Ishikawa (cell line): ENCODE results near the gene BEND7.

Experiments
- CEBPB ChIP-seq: IDR thresholded peaks from 2 replicates; pipeline ENCODE4 v1.6.1; 2012
- CREB1 ChIP-seq: IDR thresholded peaks from 2 replicates; pipeline ENCODE4 v1.6.1; 2012; ENCODE audit warnings: low read depth
- EGR1 ChIP-seq: IDR thresholded peaks from 2 replicates; pipeline ENCODE4 v1.6.1; 2012
- EP300 ChIP-seq: IDR thresholded peaks from 2 replicates; pipeline ENCODE4 v1.6.1; 2012; ENCODE audit warnings: borderline replicate concordance
- FOXM1 ChIP-seq: IDR thresholded peaks from 2 replicates; pipeline ENCODE4 v1.6.1; 2012; ENCODE audit warnings: low read depth, borderline replicate concordance
- NFIC ChIP-seq: IDR thresholded peaks from 2 replicates; pipeline ENCODE4 v1.6.1; 2012
- RAD21 ChIP-seq: IDR thresholded peaks from 2 replicates; pipeline ENCODE4 v1.6.1; 2012; ENCODE audit warnings: low read depth
- TAF1 ChIP-seq: IDR thresholded peaks from 2 replicates; pipeline ENCODE4 v1.6.1; 2012; ENCODE audit warnings: low read depth, mild to moderate bottlenecking
- TCF12 ChIP-seq: IDR thresholded peaks from 2 replicates; pipeline ENCODE4 v1.6.1; 2012; ENCODE audit warnings: low read depth
- TEAD4 ChIP-seq: IDR thresholded peaks from 2 replicates; pipeline ENCODE4 v1.6.1; 2012
- YY1 ChIP-seq: IDR thresholded peaks from 2 replicates; pipeline ENCODE4 v1.6.1; 2012; ENCODE audit warnings: low read depth
- ZBTB7A ChIP-seq: IDR thresholded peaks from 2 replicates; pipeline ENCODE4 v1.6.1; 2012; ENCODE audit warnings: low read depth
- TF ChIP-seq, protein P1 (sequence below): IDR thresholded peaks from 2 replicates; pipeline ENCODE4 v1.6.1; 2012
- TF ChIP-seq, protein P2 (sequence below): IDR thresholded peaks from 2 replicates; pipeline ENCODE4 v1.6.1; 2012
- TF ChIP-seq, protein P3 (sequence below): IDR thresholded peaks from 2 replicates; pipeline ENCODE4 v1.6.1; 2012; ENCODE audit warnings: low read depth, mild to moderate bottlenecking

The BEND7 gene

GRCh38 chr10:13425397-13425796 lies 103.4 kb downstream of the BEND7 start:
- no peak for TF ChIP-seq RAD21
- no peak for TF ChIP-seq TCF12
- TF ChIP-seq, protein P1, sequence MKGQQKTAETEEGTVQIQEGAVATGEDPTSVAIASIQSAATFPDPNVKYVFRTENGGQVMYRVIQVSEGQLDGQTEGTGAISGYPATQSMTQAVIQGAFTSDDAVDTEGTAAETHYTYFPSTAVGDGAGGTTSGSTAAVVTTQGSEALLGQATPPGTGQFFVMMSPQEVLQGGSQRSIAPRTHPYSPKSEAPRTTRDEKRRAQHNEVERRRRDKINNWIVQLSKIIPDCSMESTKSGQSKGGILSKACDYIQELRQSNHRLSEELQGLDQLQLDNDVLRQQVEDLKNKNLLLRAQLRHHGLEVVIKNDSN: no peak
- TF ChIP-seq ZBTB7A: no peak
- no peak for TF ChIP-seq TAF1
- no peak for TF ChIP-seq CEBPB
- TF ChIP-seq YY1: no peak

DNA sequence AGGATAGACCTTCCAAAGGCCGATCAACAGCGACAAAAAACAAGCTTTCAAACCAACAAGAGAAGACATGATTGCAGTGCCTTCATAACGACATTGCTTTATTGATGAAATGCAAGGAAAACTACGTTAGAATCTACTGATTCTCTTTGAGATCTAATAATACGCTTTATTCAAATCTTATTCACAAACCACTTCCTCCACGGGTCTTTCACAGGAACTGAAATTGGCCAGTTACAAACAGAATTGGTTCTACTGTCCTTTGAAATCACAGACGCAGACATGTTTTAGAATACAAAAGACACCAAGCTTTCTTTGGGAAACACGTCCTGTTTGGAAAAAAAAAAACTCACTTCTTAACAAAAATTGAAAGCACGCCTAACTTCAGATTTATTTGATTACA lies 106.0 kb downstream of the BEND7 start:
- TF ChIP-seq TCF12: no peak
- TF ChIP-seq, protein P1: no peak
- no peak for TF ChIP-seq FOXM1
- no peak for TF ChIP-seq ZBTB7A
- TF ChIP-seq EGR1: no peak
- TF ChIP-seq RAD21: no peak

GRCh38 chr10:13421382-13421917 lies 107.4 kb downstream of the BEND7 start:
- no peak for TF ChIP-seq YY1
- no peak for TF ChIP-seq EP300
- no peak for TF ChIP-seq TEAD4
- TF ChIP-seq, protein P2, sequence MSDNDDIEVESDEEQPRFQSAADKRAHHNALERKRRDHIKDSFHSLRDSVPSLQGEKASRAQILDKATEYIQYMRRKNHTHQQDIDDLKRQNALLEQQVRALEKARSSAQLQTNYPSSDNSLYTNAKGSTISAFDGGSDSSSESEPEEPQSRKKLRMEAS: no peak
- TF ChIP-seq NFIC: no peak
- no peak for TF ChIP-seq FOXM1
- TF ChIP-seq TAF1: no peak
- no peak for TF ChIP-seq RAD21
- TF ChIP-seq CEBPB: no peak

- TF ChIP-seq TEAD4 (no peak), EGR1 (no peak), RAD21 (no peak), ZBTB7A (no peak), TAF1 (no peak), YY1 (no peak), NFIC (no peak), CREB1 (no peak)
- TF ChIP-seq, protein P1: no peak
- TF ChIP-seq, protein P2: no peak
These were observed 108.1 kb downstream of the BEND7 start for GRCh38 chr10:13420532-13421307.

- no peak for TF ChIP-seq TAF1
- TF ChIP-seq, protein P2: no peak
- TF ChIP-seq, protein P3, sequence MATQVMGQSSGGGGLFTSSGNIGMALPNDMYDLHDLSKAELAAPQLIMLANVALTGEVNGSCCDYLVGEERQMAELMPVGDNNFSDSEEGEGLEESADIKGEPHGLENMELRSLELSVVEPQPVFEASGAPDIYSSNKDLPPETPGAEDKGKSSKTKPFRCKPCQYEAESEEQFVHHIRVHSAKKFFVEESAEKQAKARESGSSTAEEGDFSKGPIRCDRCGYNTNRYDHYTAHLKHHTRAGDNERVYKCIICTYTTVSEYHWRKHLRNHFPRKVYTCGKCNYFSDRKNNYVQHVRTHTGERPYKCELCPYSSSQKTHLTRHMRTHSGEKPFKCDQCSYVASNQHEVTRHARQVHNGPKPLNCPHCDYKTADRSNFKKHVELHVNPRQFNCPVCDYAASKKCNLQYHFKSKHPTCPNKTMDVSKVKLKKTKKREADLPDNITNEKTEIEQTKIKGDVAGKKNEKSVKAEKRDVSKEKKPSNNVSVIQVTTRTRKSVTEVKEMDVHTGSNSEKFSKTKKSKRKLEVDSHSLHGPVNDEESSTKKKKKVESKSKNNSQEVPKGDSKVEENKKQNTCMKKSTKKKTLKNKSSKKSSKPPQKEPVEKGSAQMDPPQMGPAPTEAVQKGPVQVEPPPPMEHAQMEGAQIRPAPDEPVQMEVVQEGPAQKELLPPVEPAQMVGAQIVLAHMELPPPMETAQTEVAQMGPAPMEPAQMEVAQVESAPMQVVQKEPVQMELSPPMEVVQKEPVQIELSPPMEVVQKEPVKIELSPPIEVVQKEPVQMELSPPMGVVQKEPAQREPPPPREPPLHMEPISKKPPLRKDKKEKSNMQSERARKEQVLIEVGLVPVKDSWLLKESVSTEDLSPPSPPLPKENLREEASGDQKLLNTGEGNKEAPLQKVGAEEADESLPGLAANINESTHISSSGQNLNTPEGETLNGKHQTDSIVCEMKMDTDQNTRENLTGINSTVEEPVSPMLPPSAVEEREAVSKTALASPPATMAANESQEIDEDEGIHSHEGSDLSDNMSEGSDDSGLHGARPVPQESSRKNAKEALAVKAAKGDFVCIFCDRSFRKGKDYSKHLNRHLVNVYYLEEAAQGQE: no peak
- no peak for TF ChIP-seq FOXM1
- TF ChIP-seq EP300: no peak
- TF ChIP-seq CEBPB: no peak
- TF ChIP-seq TEAD4: no peak
- no peak for TF ChIP-seq TCF12
- no peak for TF ChIP-seq EGR1
- TF ChIP-seq YY1: no peak
- TF ChIP-seq RAD21: no peak
- TF ChIP-seq NFIC: no peak
- no peak for TF ChIP-seq ZBTB7A
- no peak for TF ChIP-seq CREB1
- TF ChIP-seq, protein P1: no peak
These were observed 111.2 kb downstream of the BEND7 start for GRCh38 chr10:13417459-13418126.

DNA sequence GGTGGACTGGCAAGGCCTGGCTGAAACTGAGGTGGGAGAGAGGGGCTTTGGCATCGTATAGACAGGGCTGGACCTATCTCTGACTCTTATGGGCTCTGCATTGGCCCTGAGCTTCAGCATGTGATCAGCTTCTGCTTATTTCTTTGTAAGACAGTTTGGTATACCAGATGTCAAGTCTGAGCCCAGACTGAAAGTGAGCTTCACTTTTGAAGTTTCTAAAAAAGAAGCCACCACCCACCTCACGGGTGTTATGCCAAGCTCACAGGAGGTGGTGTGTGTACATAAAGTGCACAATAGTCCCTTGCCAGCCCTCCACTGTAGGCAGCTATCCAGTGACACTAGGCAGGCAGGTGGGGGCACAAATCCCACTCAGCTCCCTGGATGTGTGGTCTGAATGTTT lies 112.1 kb downstream of the BEND7 start:
- TF ChIP-seq, protein P2: no peak
- TF ChIP-seq EGR1: no peak
- TF ChIP-seq EP300: no peak
- TF ChIP-seq NFIC: no peak
- no peak for TF ChIP-seq YY1
- TF ChIP-seq RAD21: no peak
- TF ChIP-seq, protein P1: no peak
- TF ChIP-seq FOXM1: no peak
- TF ChIP-seq, protein P3: no peak
- no peak for TF ChIP-seq CREB1
- TF ChIP-seq ZBTB7A: no peak
- no peak for TF ChIP-seq TEAD4
- no peak for TF ChIP-seq TAF1
- TF ChIP-seq CEBPB: no peak
